OCI-LY7 (cell line): ENCODE data around the gene SUMF1. TPM values are rescaled to one million over a fixed set of nuclear protein-coding genes. Genes with fewer than 3 reads are reported as not detected.

Experiments
- BruUV-seq: library from RNA; stranded (reverse); fragments of 400-500 nt; replicated peaks from 2 replicates; lab custom pipeline; 2021; lab: Mats Ljungman, UMichigan
- CTCF ChIA-PET: fragments of 300-600 bp; sonication (Branson Sonifier 250); formaldehyde crosslinking; loops from one replicate; lab custom pipeline; 2022; ENCODE audit warnings: antibody characterized with exemption; ENCODE audit not compliant: unreplicated experiment; lab: Charles Lee
- POLR2A ChIA-PET: fragments of 300-600 bp; sonication (Branson Sonifier 250); formaldehyde crosslinking; loops from one replicate; lab custom pipeline; 2022; ENCODE audit warnings: antibody characterized with exemption; lab: Charles Lee
- DNase-seq: peaks from one replicate; pipeline ENCODE4 v3.0.0-alpha.2; 2015; ENCODE audit warnings: low spot score
- H2AFZ ChIP-seq: fragments of 200-600 bp; sonication (generic), shearing (Covaris generic); 2 replicates; pipeline ENCODE4 v1.6.1; 2014; ENCODE audit warnings: mild to moderate bottlenecking, antibody characterized with exemption, low read length, moderate library complexity
- H3K27ac ChIP-seq: fragments of 200-600 bp; sonication (generic); 2 replicates; pipeline ENCODE4 v1.5.1; 2014; ENCODE audit warnings: mixed run types, low read depth, mild to moderate bottlenecking, moderate library complexity, low read length, inconsistent platforms; ENCODE audit not compliant: poor library complexity, severe bottlenecking
- H3K36me3 ChIP-seq: fragments of 200-600 bp; sonication (generic); 2 replicates; pipeline ENCODE4 v1.6.1; 2014; ENCODE audit warnings: mild to moderate bottlenecking, antibody characterized with exemption, low read length, moderate library complexity, mixed read lengths; ENCODE audit not compliant: insufficient read depth
- H3K4me1 ChIP-seq: fragments of 200-600 bp; sonication (generic); 2 replicates; pipeline ENCODE4 v1.5.1; 2014; ENCODE audit warnings: mild to moderate bottlenecking, low read length; ENCODE audit not compliant: insufficient read depth, poor library complexity, severe bottlenecking
- H3K4me2 ChIP-seq: fragments of 200-600 bp; sonication (generic); 2 replicates; pipeline ENCODE4 v1.6.1; 2014; ENCODE audit warnings: mild to moderate bottlenecking, low read length
- H3K4me3 ChIP-seq: fragments of 200-600 bp; sonication (generic); 2 replicates; pipeline ENCODE4 v1.5.1; 2014; ENCODE audit warnings: mild to moderate bottlenecking, low read depth, low read length; ENCODE audit not compliant: poor library complexity, severe bottlenecking
- H3K79me2 ChIP-seq: fragments of 200-600 bp; sonication (generic); 2 replicates; pipeline ENCODE4 v1.6.1; 2016; ENCODE audit warnings: low read depth, mild to moderate bottlenecking, low read length, moderate library complexity, mixed read lengths; ENCODE audit not compliant: insufficient read depth
- H3K9me2 ChIP-seq: fragments of 200-600 bp; sonication (generic); 2 replicates; pipeline ENCODE4 v1.6.1; 2016; ENCODE audit warnings: mild to moderate bottlenecking, low read length, mixed read lengths; ENCODE audit not compliant: insufficient read depth
- H3K9me3 ChIP-seq: fragments of 200-600 bp; sonication (generic); 2 replicates; pipeline ENCODE4 v1.6.1; 2014; ENCODE audit warnings: mild to moderate bottlenecking, mixed run types, low read length, mixed read lengths
- H4K20me1 ChIP-seq: fragments of 200-600 bp; sonication (generic); 2 replicates; pipeline ENCODE4 v1.6.1; 2014; ENCODE audit warnings: mild to moderate bottlenecking, antibody characterized with exemption, low read length, moderate library complexity, mixed read lengths; ENCODE audit not compliant: insufficient read depth
- CTCF ChIP-seq: fragments of 200-600 bp; sonication (generic); conservative IDR thresholded peaks from 2 replicates; pipeline ENCODE4 v1.5.1; 2014; ENCODE audit warnings: mild to moderate bottlenecking, antibody characterized with exemption, low read length, moderate library complexity, mixed read lengths
- EZH2phosphoT487 ChIP-seq: fragments of 200-600 bp; sonication (generic); IDR thresholded peaks from 2 replicates; pipeline ENCODE4 v1.6.1; 2018; ENCODE audit warnings: low read depth, borderline replicate concordance, mild to moderate bottlenecking, mixed run types, antibody characterized with exemption, low read length, moderate library complexity, mixed read lengths
- intact Hi-C: fragments of 100-400 bp; cut with micrococcal nuclease; formaldehyde crosslinking; loops from one replicate; pipeline ENCODE4 v1.10.0; 2022; ENCODE audit not compliant: unreplicated experiment
- total RNA-seq, 2 experiments: library from RNA; depleted of rRNA in 1 of 2; stranded (reverse); fragments of >200 nt in 1 of 2; shearing (Covaris generic) in 1 of 2; gene quantifications; 2 replicates each; pipeline ENCODE4 v1.2.3, GENCODE V29; 2014 to 2022

Gene SUMF1
- total RNA-seq, 2 experiments from 2014 or later, result 9.1 to 11.9 TPM

GRCh38 chr3:4373669-4374068 lies 93.4 kb downstream of the SUMF1 start:
- ChIA-PET CTCF (no interaction called here), POLR2A (interaction anchor here (0.7 to 1.1 kb wide), 4 partner anchors 12 to 669 kb away, joined by 3 to 4 read pairs (median 4); no protein-coding TSS in a partner anchor)
- no peaks in the 10 kb centered on the region; the same call in 1 of the 2 replicates for H3K36me3 ChIP-seq
- intact Hi-C loops, result no loop called here
- TF ChIP-seq EZH2phosphoT487, result no peak
- TF ChIP-seq CTCF, result no peak
- no peaks in the 10 kb centered on the region for H3K79me2 ChIP-seq
- DNase-seq, result no peak
- no peak overlapping the region for H3K27ac ChIP-seq
- peaks cover 13% of the 10 kb centered on the region; the same call in 1 of the 2 replicates for H3K9me3 ChIP-seq
- no peaks in the 10 kb centered on the region for H3K9me2 ChIP-seq
- H2AFZ ChIP-seq, result no peak overlapping the region
- no TSS peak for BruUV-seq
- no peaks in the 10 kb centered on the region for H3K4me1 ChIP-seq
- no peaks in the 10 kb centered on the region for H4K20me1 ChIP-seq
- no peak overlapping the region for H3K4me2 ChIP-seq
- H3K4me3 ChIP-seq, result no peak overlapping the region

GRCh38 chr3:4362523-4362922 lies 104.5 kb downstream of the SUMF1 start:
- Histone ChIP-seq H4K20me1 (no peaks in the 10 kb centered on the region), H3K9me3 (no peaks in the 10 kb centered on the region), H3K36me3 (no peaks in the 10 kb centered on the region), H2AFZ (no peak overlapping the region), H3K9me2 (no peaks in the 10 kb centered on the region), H3K4me2 (no peak overlapping the region), H3K79me2 (no peaks in the 10 kb centered on the region), H3K4me3 (no peak overlapping the region), H3K4me1 (no peaks in the 10 kb centered on the region), H3K27ac (no peak overlapping the region)
- no peak for DNase-seq
- no peak for TF ChIP-seq EZH2phosphoT487
- no peak for TF ChIP-seq CTCF
- BruUV-seq, result no TSS peak
- POLR2A ChIA-PET, result interaction anchor here (1.3 kb wide), 1 partner anchor 11 kb away, joined by 4 read pairs; no protein-coding TSS in a partner anchor
- intact Hi-C loops, result no loop called here
- CTCF ChIA-PET, result no interaction called here

GRCh38 chr3:4360817-4361216 lies 106.3 kb downstream of the SUMF1 start:
- no peak for TF ChIP-seq CTCF
- TF ChIP-seq EZH2phosphoT487, result no peak

More at GRCh38 chr3:4360817-4361216, 106.3 kb downstream of the SUMF1 start:
- Histone ChIP-seq H3K9me3 (no peaks in the 10 kb centered on the region), H3K4me1 (no peaks in the 10 kb centered on the region), H3K4me2 (no peak overlapping the region), H3K79me2 (no peaks in the 10 kb centered on the region), H3K4me3 (no peak overlapping the region), H3K36me3 (no peaks in the 10 kb centered on the region), H4K20me1 (no peaks in the 10 kb centered on the region), H2AFZ (no peak overlapping the region), H3K27ac (no peak overlapping the region), H3K9me2 (no peaks in the 10 kb centered on the region)
- POLR2A ChIA-PET, result no interaction called here
- intact Hi-C loops, result no loop called here
- no peak for DNase-seq
- BruUV-seq, result no TSS peak
- CTCF ChIA-PET, result no interaction called here
